ENCODE measurements around the gene UQCC5. TPM values are rescaled to one million over a fixed set of nuclear protein-coding genes. Genes with fewer than 3 reads are reported as not detected.

Gene UQCC5
- total RNA-seq, 1 experiment from 2014 or later: 45.8 TPM

GRCh38 chr3:52523386-52524257 lies 12.8 kb upstream of the UQCC5 start:
- Histone ChIP-seq H4K5ac (ENCODE audit: insufficient read length, low read depth, low read length) (no peak overlapping the region), H3K9ac (ENCODE audit: extremely low read depth, insufficient read length, low read length) (no peak overlapping the region), H4K8ac (replicated peaks; ENCODE audit: insufficient read length, low read depth, low read length) (no peak overlapping the region), H3K4me2 (ENCODE audit: insufficient read depth, insufficient read length, low read length) (no peak overlapping the region), H3K79me1 (ENCODE audit: insufficient read depth, low read depth, low read length, poor library complexity, severe bottlenecking) (no peaks in the 10 kb centered on the region), H3T11ph (ENCODE audit: low read length) (no peak overlapping the region), H2BK20ac (ENCODE audit: low read depth, low read length, poor library complexity, severe bottlenecking) (no peak overlapping the region), H3K14ac (ENCODE audit: insufficient read depth, low read length) (no peak overlapping the region), H3K23me2 (ENCODE audit: insufficient read length, low read depth, low read length, poor library complexity, severe bottlenecking) (no peaks in the 10 kb centered on the region), H3K4me1 (ENCODE audit: insufficient read depth, low read length) (no peaks in the 10 kb centered on the region), H3K56ac (ENCODE audit: insufficient read length, low read depth, low read length) (no peak overlapping the region), H4K20me1 (ENCODE audit: control insufficient read depth, insufficient read depth, insufficient read length) (peaks cover 3% of the 10 kb centered on the region), H3K27ac (ENCODE audit: insufficient read length, low read depth, low read length) (no peak overlapping the region), H3K79me2 (ENCODE audit: insufficient read depth, low read length) (no peaks in the 10 kb centered on the region), H3K18ac (ENCODE audit: insufficient read length, low read depth, low read length) (no peak overlapping the region), H4K91ac (ENCODE audit: insufficient read length, low read depth, low read length) (no peak overlapping the region), H3K4ac (ENCODE audit: low read depth, low read length) (no peak overlapping the region), H3K9me3 (ENCODE audit: control insufficient read depth, low read depth, low read length) (no peaks in the 10 kb centered on the region), H2BK15ac (ENCODE audit: low read depth, low read length) (no peak overlapping the region), H3K27me3 (ENCODE audit: insufficient read depth, low read length) (no peaks in the 10 kb centered on the region), H2AK5ac (ENCODE audit: insufficient read length, low read length) (no peak overlapping the region), H2BK5ac (ENCODE audit: insufficient read length, low read length) (no peak overlapping the region), H2AFZ (ENCODE audit: low read length) (no peak overlapping the region), H2BK12ac (ENCODE audit: insufficient read length, low read depth, low read length) (no peak overlapping the region), H3K23ac (ENCODE audit: insufficient read length, low read depth, low read length) (no peak overlapping the region), H2BK120ac (ENCODE audit: low read depth, low read length, poor library complexity, severe bottlenecking) (no peak overlapping the region)
- TF ChIP-seq CTCF (conservative IDR thresholded peaks at IDR 0.05): no peak
- H3K27me3 Mint-ChIP-seq (ENCODE audit: low read depth): no peaks in the 10 kb centered on the region; the same call in none of the 2 replicates
- 0 out of 4 replicates have a peak, but pooled peaks cover 2 to 3% of the 10 kb centered on the region in 2 experiments for H3K4me1 Mint-ChIP-seq
- no peak for DNase-seq
- no CpG with 5 or more reads among the region's 26 CpGs for WGBS (ENCODE audit: extremely low coverage, insufficient read length, low lambda C conversion rate)
- peaks cover 24 to 49% (median 45%) of the 10 kb centered on the region in 3 experiments; a peak in 6 of 7 replicates for H3K36me3 Mint-ChIP-seq (ENCODE audit: insufficient read depth in 1 of 3, low read depth in 3 of 3)
- H3K27ac Mint-ChIP-seq: peak overlapping the region in 2 of 3 experiments; percentile 27 to 90; a peak in 3 of 7 replicates
- H3K9me3 Mint-ChIP-seq: no peaks in the 10 kb centered on the region
- H3K4me3 Mint-ChIP-seq: no peak overlapping the region; a peak in 1 of 5 replicates

All from H9 (cell line).